HTERT RPE-1 (cell line): ENCODE measurements around the gene NCOA4.
"Not testable (repeated sequence)": the region's sequence is repeated elsewhere in the genome, so short reads cannot be mapped to it uniquely, and the experiment has no call there.

Experiments used
- in situ Hi-C: fragments of 300-500 bp; cut with MboI; formaldehyde crosslinking; loops from 4 replicates; pipeline ENCODE4 v1.14.3; 2020; ENCODE audit warnings: low sequenced_read_pairs

The NCOA4 gene

DNA sequence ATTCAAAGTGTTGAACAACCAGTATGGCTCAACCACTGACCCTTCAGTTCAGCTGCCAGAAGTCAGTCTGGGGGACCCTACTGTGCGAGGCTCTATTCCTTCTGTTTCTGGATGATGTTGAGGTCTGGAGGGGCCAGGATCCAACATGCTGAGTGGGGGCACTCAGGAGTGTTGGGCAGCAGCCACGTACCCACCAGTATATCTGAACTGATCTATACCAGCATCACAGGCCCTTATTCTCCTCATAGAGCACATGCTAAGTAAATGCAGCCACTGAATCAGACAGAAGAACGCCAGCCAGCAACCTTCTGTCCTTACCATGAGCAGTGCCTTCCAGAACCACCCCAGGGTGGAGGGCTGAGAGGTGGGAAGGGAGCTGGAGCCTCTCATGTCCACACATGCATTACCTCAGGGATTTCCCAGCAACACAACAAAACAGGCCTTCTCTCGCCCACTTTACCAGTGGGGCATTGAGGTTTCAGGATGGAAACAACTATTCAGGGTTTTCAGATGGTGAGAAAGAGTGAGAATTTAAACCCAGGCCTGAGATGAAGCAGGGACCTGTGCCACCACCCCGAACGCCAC is 22.5 kb upstream of the NCOA4 start:
- in situ Hi-C loops, result no loop called here

DNA sequence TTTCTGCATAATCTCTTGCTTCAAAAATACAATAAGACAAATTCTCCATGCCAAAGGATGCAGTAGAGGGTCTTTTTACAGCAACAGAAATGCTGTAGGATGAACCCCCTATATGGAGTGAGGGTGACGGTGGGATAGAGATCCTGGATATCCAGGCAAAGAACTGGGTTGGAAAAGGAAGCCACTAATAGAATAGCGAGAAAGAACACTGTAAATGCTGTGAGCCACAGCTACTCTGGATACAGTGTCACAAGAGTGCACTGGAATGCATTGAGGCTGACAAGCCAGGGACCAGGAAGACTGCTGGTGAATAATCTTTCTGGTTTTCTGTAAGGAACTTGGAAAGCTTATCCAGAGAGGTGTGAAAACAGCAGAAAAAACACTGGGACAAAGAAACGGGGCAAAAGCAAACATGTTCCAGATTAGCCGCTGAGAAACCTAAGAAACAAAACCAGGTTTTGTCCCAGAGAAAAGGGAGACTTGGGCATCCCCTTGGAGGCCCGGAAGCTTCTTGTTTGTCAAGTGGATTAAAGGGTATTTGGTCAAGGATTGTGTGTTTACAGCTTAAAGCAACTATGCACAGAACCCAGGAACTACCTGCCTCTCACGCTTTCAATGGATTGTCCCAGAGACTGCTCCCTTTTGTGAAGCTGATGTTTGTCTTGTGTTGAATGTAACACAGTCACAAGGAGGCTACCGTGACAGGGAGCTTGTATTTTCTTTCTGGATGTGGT is 21.8 kb upstream of the NCOA4 start:
- in situ Hi-C loops, result no loop called here

DNA sequence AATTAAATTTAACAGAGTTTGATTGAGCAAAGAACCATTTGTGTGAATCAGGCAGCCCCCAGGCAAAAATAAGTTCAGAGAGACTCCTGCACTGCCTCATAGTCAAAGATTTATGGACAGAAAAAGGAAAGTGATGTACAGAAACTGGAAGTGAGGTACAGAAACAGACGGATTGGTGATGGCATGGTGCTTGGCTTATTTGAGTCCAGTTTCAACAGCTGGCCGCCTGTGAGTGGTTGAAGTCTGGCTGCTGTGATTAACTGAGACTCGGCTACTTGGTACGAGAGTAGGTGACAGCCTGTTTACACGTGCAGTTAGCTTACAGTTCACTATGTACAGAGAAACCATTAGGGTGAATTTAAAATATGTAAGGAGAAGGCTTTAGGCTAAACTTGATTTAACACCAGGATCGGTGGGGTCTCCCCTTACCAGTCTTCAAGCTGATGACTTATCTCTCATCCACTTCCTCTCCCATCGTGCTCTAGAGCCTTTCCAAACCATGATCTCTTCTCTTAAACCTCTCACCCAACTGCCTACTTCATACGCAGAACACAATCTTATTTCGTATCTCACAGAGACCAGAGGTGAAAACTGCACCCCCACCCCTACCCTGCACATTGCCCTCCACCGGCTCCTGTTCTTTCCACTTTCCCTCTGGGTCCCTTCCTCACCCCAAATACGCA is 20.7 kb upstream of the NCOA4 start:
- in situ Hi-C loops, result no loop called here

DNA sequence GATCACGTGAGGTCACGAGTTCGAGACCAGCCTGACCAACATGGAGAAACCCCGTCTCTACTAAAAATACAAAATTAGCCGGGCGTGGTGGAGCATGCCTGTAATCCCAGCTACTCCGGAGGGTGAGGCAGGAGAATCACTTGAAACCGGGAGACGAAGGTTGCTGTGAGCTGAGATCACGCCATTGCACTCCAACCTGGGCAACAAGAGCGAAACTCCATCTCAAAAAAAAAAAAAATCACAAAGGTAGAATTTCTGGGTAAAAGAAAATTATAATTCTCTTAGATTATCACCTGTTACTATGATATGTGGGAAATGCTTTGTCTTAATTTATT is 19.0 kb upstream of the NCOA4 start:
- in situ Hi-C loops, result not testable (repeated sequence)

DNA sequence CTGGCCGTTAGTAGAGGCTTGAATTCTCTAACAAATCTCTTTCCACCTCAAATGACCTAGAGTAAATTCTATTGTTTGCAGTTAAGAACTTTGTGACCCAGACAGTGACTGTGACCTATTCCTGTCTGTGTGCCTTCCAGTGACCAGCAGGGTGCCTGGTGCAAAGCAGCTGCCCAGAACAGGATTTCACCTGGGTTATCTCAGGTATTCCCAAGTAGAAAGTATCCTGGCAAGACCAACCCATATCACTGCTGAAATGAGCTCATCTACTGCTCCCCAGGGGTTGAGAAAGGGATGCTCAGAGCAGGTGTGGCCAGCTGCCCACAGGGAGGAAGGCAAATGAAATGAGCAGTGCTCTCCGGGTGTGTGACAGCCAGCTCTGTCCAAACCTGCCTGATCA is 17.7 kb upstream of the NCOA4 start:
- in situ Hi-C loops, result no loop called here

DNA sequence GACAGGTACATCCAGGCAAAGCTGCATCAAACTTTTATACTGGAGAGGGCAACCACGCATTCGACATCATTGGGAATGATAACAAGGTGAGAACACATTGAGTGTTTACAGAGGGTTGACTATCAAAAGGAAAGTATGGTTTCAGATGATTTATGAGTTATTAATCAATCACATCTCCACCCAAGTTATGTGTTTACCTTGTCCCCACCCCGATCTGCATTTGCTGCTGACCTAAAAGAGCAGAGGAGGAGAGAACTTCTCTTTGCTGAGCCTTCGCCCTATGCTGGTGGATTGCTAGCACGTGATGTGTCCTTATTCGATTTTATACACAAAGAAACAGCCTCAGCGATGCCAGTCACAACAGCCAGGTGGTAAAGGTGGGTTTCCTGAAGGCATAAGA is 15.8 kb upstream of the NCOA4 start, which contains the start of gene MSMB:
Gene MSMB (minus strand): TSS at position 9 of the 400 bp plus-strand sequence. CDS start 32 bp downstream, outside the sequence.
- in situ Hi-C loops, result no loop called here

DNA sequence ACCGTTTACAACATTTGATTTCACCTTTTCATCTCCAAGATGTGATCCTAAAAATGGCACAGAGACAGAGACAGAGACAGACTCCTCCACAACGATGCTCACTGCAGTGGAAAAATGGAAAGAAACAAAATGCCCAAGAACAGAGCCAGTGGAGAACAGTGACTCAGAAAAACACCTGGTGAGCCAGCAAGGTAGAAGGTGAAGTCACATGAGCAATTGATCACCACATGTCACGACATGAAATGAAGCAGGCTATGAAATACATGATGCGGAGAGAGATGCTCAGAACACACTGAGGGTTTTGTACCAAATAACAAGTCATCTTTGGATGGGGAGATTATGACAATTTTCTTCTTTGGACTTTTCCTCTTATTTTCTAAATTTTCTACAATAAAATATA is 12.1 kb upstream of the NCOA4 start:
- in situ Hi-C loops, result no loop called here

DNA sequence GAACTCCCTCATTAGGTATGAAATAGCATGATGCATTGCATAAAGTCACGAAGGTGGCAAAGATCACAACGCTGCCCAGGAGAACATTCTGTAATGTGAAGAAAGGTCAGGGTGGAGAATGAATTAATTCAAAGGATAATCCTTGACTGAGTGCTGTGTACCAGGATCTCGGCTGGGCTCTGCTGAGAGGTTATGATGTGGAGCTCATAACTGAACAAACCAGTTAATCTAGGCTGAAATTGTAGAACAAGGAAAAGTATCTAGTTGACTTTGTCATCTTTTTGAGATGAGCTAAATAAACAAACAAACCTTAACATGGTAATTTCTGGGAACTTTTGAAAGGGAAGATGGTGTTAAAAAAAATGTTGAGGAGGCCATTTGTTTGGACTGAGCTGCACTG is 9.6 kb upstream of the NCOA4 start:
- in situ Hi-C loops, result no loop called here

DNA sequence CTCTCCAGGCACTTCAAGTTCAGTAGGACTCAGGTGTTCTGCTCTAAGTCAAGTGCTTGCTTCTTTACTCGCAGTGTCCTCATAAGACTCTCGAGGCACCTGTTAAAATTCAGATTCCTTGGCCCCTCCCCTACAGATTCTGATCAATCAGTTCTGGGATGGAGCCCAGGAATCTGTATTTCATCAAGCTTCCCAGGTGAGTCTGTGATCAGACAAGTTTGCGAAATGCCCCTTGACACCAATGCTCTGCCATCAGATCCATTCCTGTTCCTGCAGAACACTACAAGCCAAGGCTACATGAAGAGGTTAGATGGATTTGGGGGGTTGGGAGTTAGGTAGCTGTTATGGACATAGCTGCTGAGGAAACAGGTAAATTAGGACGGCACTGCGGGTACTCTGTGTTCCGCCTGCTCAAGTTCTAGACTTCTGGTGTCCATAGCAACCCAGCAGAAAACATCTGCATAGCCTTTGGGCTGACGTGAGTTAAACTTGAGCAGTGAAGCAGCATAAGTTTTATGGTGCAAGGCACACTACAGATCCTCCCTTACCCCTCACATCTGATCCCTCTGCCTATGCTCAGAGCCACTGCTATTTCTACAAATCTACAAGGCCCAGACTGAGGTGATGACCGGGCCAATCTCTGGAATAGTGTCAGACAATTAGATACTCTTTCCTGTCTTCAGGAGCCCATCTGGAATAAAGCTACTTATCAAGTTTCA is 6.8 kb upstream of the NCOA4 start:
- in situ Hi-C loops, result no loop called here

DNA sequence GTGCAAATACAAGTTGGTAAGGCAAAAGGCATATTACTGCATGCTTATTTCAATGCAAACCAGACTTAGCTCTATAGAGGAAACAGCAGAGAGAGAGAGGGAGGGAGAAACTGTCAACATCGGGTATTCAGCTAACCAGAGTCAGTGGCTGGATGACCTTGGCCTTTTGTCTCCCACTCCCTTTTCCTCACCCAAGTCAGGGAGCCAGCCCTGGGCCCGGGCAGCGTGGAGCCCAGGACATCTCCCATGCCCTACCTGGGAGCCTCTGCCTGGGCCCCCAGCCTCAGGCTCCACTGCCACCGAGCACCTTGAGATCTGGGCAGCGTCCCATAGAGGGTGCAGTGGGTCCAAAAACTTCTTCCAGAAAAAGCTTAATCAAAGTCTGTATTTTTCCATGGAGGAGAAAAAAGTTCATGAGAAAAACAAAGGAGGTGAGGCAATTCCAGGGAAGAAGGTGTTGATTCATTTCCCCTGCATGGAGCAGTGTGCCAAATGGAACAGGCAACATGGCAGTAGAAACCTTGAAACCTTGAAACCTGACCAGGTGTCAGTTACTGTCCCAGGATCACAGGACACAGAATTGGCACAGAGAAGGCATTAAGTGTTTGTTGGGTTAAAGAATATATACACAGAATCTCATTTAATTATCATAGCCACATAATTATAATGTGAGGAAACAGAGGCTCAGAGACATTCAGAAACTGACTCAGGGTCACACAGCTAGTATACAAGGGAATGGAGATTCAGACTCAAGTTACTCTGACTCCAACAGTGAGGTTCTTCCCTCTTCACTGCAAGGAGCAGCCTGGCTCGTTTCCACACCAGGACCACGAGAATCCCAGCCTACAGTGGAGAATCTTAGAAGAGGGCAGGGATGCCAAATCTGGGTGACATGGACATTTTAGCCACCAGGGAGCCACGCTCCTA is 5.8 kb upstream of the NCOA4 start:
- in situ Hi-C loops, result no loop called here

DNA sequence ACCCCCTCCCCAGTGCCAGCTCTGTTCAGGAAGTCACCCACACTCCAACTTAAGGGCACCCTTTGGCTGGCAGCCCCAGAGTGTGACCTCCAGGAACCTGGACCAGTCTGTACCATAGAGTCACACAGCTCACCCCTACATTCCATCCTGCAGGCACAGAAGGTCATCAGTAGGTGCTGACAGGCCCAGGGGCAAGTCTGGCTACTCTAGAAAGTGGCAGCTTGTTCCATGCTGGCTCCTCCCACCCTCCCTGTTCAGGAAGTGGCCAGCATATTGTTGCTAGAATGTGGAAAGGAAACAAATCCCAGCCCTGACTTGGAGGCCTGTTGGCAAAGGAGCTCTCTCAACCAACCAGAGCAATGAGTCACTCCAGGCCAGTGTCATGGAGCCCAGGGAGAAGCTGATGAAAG is 3.2 kb upstream of the NCOA4 start:
- in situ Hi-C loops, result no loop called here

DNA sequence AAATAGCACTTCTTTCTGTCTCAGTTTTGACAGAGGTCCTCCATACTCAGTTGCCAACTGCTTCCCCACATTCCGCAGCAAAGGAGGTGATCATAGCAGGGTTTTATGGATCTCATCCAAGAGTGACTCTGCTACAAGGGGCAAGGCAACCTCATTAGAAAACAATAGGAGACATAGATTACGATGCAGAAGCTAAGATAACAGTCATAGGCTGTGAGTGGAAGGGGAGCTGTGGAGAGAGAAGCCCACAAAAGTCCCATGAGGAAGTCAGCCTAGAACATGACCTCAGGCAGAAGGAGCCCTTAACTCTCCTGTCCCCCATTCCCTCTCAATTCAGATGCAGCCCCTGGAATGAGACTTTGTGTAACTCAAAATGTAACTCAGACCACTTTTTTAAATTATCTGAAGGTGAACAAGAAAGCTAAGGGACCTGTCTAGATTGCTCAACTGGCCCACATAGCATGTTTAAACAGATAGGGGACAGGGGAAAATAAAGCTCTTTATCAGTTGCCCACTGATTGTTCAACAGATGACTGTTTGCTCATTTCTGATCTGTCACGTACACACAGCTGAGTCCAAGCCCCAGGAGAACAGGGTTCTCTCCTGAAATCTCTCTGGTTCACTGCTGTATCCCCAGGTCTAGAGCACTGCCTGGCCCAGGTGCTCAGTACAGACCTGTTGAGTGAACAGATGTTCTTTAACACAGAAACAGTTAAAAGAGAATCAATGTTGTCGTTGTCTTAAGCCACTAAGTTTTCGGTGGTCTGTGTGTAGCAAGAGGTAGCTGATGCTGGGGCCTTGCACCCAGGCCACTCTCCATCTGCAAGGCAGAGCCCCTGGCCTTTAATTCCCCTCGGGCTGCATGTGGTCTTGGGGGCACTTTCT is 1.5 kb upstream of the NCOA4 start:
- in situ Hi-C loops, result no loop called here

DNA sequence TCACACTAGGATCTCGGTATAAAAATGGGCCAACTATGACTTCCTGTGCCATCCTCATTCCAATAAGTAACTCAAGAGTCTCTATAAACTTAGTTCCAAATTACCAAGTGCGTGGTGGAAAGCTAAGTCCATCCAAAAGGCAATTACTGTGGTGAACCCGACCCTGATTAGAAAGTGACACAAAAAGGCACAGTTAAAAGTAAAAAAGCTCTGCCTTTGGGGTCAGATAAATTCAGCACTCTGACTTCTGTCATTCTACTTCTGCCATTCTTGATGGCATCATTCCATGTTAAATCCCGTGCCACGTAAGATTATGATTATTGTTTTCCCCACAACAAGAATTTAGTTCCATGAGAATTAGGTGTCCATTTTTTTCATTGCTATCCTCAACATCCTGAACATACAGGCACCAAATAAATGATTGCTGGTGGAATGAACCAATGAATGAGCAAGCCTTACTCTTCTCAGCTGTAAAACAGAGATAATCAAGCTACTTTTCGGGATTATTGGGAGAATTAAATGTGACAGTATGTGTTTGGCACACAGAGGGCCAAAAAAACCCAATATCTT is 877 bp downstream of the NCOA4 start:
- in situ Hi-C loops, result no loop called here

DNA sequence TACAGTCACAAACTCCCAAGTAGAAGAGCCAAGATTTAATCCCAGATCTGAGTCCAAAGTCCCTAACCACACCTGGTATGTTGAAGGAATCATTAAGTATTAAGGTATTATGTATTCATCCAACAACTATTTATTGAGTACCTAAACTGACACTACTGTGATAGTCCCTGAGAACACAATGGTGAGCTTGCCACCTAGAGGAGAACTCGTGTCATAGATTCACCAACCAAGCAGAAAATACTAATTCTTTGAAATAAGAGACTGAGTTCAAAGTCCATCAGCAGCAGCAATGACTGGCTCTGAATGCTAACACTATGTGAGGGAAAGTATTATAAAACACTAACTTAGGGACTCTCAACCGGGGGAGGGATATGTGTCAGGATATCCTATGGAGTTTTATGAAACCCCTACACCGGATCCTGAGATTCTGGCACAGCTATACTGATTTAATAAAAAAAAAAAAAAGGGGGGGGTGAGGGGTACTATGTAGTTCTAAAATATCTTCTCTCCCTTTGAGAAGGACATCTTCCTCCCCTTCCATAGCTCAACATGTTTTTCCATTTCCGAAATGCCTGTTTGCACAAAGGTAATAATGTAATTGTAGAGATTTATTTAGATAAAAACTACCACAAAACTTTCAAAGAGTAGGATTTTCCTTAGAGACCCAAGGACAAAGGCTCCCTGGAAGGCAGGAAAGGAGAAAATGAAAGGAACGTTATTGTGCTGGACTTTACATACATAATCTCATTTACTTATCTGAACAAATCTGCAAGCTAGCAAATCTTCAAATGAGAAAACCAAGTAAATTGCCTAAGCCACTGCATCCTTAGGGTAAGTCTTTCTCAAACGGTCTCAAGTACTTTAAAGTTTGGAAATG is 1.6 kb downstream of the NCOA4 start:
- in situ Hi-C loops, result no loop called here

DNA sequence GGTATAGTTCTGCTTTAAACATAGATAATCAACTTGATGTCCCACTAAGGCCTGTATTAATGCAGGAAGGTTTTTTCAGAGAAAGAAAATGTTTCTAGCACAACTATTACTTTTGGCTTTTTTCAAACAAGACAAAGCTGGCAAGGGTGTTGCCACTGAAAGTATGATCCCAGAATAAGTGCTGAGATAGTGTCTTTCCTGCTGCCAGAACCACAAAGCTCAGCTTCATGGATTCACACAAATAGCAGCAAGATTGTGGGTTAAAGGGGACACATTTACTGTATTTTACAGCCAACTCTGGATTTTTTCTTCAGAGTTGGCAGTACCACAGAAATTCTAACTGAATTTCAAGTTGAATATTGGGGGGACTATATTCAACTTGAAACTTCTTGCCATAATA is 4.3 kb downstream of the NCOA4 start:
- in situ Hi-C loops, result no loop called here

DNA sequence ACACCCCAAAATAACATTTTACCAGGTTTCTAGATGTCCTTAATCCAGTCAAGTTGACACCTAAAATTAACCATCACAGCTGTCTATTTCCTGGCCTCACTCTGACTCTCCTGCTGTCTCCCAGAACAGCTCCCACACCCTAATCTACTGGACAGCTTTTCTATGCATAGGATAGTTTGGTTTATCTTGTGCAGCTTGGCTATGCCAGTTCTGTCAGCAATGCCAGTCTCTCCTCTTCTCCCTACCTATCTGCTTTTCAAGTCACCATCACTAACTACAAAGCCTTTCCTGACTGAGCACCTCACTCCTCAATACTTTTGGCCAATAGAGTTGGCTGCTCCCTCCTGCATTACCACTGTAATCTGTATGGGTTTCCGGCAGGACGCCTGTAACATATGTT is 5.0 kb downstream of the NCOA4 start:
- in situ Hi-C loops, result no loop called here

DNA sequence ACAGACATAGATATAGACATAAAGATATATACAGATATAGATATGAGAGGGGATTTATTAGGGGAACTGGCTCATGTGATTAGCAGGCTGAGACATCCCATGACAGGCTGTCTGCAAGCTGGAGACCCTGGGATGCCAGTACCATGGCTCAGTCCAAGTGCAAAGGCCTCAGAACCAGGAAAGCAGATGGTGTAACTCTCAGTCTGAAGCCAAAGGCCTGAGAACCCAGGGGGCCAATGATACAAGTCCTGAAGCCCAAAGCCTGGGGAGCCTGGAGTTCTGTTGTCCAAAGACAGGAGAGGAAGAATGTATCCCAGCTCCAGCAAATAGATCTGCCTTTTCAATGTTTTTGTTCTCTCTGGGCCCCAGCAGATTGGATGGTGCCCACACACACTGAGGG is 5.5 kb downstream of the NCOA4 start:
- in situ Hi-C loops, result no loop called here

DNA sequence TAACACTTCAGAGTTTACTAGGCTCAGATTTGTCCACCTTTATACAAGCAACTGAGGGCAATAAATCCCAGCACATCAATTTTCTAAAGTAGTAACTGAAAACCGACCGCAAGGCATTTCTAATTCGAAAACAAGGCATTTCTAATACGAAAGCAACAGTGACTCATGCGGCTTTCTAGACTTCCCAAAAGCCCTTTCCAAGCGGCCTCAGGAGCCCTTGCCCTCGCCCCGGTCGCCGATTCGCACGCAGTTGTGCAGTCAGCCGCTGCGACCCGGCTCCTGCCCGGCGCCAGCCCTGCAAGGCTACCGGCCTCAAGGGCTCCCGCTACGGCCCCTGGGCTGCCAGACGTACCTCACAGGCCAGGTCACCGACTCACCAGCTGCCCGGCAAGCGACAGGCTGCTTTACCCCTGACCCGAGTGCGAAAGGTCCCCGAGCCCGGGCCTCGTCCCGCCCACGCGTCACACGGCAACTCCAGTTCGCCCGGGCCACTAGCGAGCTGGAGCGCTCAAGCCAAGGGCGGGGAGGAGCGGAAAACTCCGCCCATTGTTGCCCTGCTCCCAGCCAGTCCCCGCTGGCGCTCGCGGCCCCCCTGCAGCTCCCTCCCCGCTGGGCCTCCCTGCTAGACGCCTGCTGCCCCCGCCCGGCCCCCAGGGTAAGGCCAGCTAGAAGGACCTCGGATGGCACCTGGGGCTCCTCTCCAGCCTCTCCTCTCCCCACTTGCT is 7.3 kb downstream of the NCOA4 start:
- in situ Hi-C loops, result no loop called here
